KMS-11 (cell line): Measurements from ENCODE around the gene MARK1.

Experiments
- H2AFZ ChIP-seq: fragments of 200-600 bp; sonication (generic); 2 replicates; pipeline ENCODE4 v1.6.1; 2016; ENCODE audit warnings: antibody characterized with exemption, mixed run types, low read depth
- H3K27ac ChIP-seq: fragments of 200-600 bp; sonication (generic); 2 replicates; pipeline ENCODE4 v1.6.1; 2016; ENCODE audit warnings: mild to moderate bottlenecking, mixed run types
- H3K27me3 ChIP-seq: fragments of 200-600 bp; sonication (generic); 2 replicates; pipeline ENCODE4 v1.6.1; 2017; ENCODE audit warnings: mild to moderate bottlenecking, low read depth, mixed run types, moderate library complexity; ENCODE audit not compliant: insufficient read depth
- H3K36me3 ChIP-seq: fragments of 200-600 bp; sonication (generic); 2 replicates; pipeline ENCODE4 v1.6.1; 2017; ENCODE audit warnings: mild to moderate bottlenecking, mixed run types; ENCODE audit not compliant: insufficient read depth
- H3K4me1 ChIP-seq: fragments of 200-600 bp; sonication (generic); 2 replicates; pipeline ENCODE4 v1.6.1; 2016; ENCODE audit warnings: mild to moderate bottlenecking, low read depth, mixed run types; ENCODE audit not compliant: poor library complexity, severe bottlenecking
- H3K4me2 ChIP-seq: fragments of 200-600 bp; sonication (generic); 2 replicates; pipeline ENCODE4 v1.7.0; 2016; ENCODE audit warnings: mild to moderate bottlenecking, mixed run types
- H3K4me3 ChIP-seq: fragments of 200-600 bp; sonication (generic); IDR thresholded peaks from 2 replicates; pipeline ENCODE4 v1.6.1; 2017; ENCODE audit warnings: low read depth, low read length, mixed read lengths; ENCODE audit not compliant: insufficient read depth
- H3K79me2 ChIP-seq: fragments of 200-600 bp; sonication (generic); 2 replicates; pipeline ENCODE4 v1.6.1; 2016; ENCODE audit warnings: low read depth, mixed run types; ENCODE audit not compliant: insufficient read depth
- H3K9ac ChIP-seq: fragments of 200-600 bp; sonication (generic); 2 replicates; pipeline ENCODE4 v1.6.1; 2016; ENCODE audit warnings: mild to moderate bottlenecking, mixed run types
- H4K20me1 ChIP-seq: fragments of 200-600 bp; sonication (generic); 2 replicates; pipeline ENCODE4 v1.6.1; 2016; ENCODE audit warnings: mild to moderate bottlenecking, mixed run types; ENCODE audit not compliant: insufficient read depth
- TF ChIP-seq, protein P1 (sequence below): fragments of 200-600 bp; sonication (generic); conservative IDR thresholded peaks from 2 replicates; pipeline ENCODE4 v1.6.1; 2017; ENCODE audit warnings: low read depth, mild to moderate bottlenecking, antibody characterized with exemption, low read length, moderate library complexity, mixed read lengths

The MARK1 gene

DNA sequence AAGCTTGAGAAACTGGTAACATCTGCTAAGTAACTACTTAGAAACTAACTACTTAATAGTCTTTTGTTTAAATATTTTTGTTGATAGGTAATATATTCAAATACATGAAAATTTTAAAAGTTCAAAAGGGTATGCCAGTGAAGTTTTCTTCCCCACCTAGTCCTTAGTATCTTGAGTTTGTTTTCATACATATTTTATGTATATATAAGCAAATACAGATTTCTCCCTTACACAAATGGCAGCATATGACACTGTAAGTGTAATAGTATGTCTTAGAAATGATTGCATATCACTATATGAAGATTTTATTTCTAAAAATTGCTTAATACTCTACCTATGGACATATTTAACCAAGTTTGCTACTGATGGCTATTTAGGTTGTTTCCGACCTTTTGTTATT, 38.9 kb downstream of the MARK1 start:
- TF ChIP-seq, protein P1, sequence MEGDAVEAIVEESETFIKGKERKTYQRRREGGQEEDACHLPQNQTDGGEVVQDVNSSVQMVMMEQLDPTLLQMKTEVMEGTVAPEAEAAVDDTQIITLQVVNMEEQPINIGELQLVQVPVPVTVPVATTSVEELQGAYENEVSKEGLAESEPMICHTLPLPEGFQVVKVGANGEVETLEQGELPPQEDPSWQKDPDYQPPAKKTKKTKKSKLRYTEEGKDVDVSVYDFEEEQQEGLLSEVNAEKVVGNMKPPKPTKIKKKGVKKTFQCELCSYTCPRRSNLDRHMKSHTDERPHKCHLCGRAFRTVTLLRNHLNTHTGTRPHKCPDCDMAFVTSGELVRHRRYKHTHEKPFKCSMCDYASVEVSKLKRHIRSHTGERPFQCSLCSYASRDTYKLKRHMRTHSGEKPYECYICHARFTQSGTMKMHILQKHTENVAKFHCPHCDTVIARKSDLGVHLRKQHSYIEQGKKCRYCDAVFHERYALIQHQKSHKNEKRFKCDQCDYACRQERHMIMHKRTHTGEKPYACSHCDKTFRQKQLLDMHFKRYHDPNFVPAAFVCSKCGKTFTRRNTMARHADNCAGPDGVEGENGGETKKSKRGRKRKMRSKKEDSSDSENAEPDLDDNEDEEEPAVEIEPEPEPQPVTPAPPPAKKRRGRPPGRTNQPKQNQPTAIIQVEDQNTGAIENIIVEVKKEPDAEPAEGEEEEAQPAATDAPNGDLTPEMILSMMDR: no peak
- Histone ChIP-seq H4K20me1 (no peaks in the 10 kb centered on the region), H3K36me3 (no peaks in the 10 kb centered on the region), H3K4me3 (no peak overlapping the region), H3K4me1 (peaks cover 4% of the 10 kb centered on the region), H3K9ac (no peak overlapping the region), H2AFZ (no peak overlapping the region), H3K4me2 (no peak overlapping the region), H3K27ac (no peak overlapping the region), H3K79me2 (peaks cover 12% of the 10 kb centered on the region; the same call in 1 of the 2 replicates), H3K27me3 (no peaks in the 10 kb centered on the region)

DNA sequence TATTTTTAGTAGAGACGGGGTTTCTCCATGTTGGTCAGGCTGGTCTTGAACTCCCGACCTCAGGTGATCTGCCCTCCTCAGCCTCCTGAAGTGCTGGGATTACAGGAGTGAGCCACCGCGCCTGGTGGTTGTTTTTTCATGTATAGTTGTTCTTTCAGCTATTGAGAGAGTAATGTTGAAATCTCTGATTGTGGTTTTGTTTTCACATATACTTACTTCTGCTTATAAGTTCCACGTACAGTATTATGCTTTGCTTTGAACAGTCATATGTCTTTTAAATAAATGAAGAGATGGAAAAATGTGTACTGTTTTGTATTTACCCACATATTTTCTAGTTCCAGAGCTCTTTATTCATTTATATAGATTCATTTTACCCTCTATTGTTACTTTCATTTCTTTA, 44.5 kb downstream of the MARK1 start:
- peaks cover 12% of the 10 kb centered on the region; the same call in 1 of the 2 replicates for H3K79me2 ChIP-seq
- no peaks in the 10 kb centered on the region for H4K20me1 ChIP-seq
- no peak overlapping the region for H3K4me2 ChIP-seq
- no peak overlapping the region for H3K27ac ChIP-seq
- H3K36me3 ChIP-seq: no peaks in the 10 kb centered on the region; the same call in 1 of the 2 replicates
- H2AFZ ChIP-seq: no peak overlapping the region
- H3K9ac ChIP-seq: no peak overlapping the region
- H3K4me1 ChIP-seq: no peaks in the 10 kb centered on the region
- no peaks in the 10 kb centered on the region for H3K27me3 ChIP-seq
- TF ChIP-seq, protein P1: no peak
- H3K4me3 ChIP-seq: no peak overlapping the region

GRCh38 chr1:220573836-220574235, 45.9 kb downstream of the MARK1 start:
- no peak overlapping the region for H3K27ac ChIP-seq
- no peaks in the 10 kb centered on the region; the same call in 1 of the 2 replicates for H3K36me3 ChIP-seq
- TF ChIP-seq, protein P1: no peak
- no peak overlapping the region for H3K4me3 ChIP-seq
- no peaks in the 10 kb centered on the region for H4K20me1 ChIP-seq
- H3K27me3 ChIP-seq: no peaks in the 10 kb centered on the region
- no peak overlapping the region for H3K4me2 ChIP-seq
- no peak overlapping the region for H2AFZ ChIP-seq
- H3K9ac ChIP-seq: no peak overlapping the region
- peaks cover 12% of the 10 kb centered on the region; the same call in 1 of the 2 replicates for H3K79me2 ChIP-seq
- no peaks in the 10 kb centered on the region for H3K4me1 ChIP-seq

- Histone ChIP-seq H3K4me3 (no peak overlapping the region), H3K36me3 (no peaks in the 10 kb centered on the region; the same call in 1 of the 2 replicates), H3K4me2 (no peak overlapping the region), H4K20me1 (no peaks in the 10 kb centered on the region), H2AFZ (no peak overlapping the region), H3K27ac (no peak overlapping the region), H3K79me2 (peaks cover 5% of the 10 kb centered on the region; the same call in 1 of the 2 replicates), H3K4me1 (no peaks in the 10 kb centered on the region), H3K9ac (no peak overlapping the region), H3K27me3 (no peaks in the 10 kb centered on the region)
- TF ChIP-seq, protein P1: no peak
Observed at GRCh38 chr1:220575718-220576497, 48.0 kb downstream of the MARK1 start.
